Measurements from ENCODE around the gene SIL1.

The SIL1 gene

DNA sequence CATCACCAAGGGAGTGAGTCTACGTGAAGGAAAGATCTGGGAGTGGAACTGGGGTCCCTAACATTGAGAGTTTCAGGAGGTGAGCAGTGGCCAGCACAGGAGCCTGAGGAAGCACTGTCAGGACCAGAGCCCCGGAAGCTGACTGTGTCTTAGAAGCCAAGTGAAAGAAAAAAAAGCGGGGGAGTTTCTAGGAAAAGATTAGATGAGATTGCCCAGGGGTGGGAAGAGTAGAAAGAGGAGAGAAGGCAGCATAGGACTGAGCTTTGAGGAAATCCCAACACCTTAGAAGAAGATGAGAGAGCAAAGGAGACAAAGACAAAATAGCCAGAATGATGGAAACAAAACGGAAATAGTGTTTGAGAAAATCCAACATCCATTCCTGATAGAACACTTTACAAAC, 286.1 kb downstream of the SIL1 start:
- H3K4me3 Mint-ChIP-seq, result no peak overlapping the region
- H3K27me3 Mint-ChIP-seq, result peaks cover 2% of the 10 kb centered on the region
- no peak overlapping the region for H3K27ac Mint-ChIP-seq
- H3K9me3 Mint-ChIP-seq, result no peaks in the 10 kb centered on the region
- H3K36me3 Mint-ChIP-seq, result no peaks in the 10 kb centered on the region
- H3K4me1 Mint-ChIP-seq, result no peaks in the 10 kb centered on the region

DNA sequence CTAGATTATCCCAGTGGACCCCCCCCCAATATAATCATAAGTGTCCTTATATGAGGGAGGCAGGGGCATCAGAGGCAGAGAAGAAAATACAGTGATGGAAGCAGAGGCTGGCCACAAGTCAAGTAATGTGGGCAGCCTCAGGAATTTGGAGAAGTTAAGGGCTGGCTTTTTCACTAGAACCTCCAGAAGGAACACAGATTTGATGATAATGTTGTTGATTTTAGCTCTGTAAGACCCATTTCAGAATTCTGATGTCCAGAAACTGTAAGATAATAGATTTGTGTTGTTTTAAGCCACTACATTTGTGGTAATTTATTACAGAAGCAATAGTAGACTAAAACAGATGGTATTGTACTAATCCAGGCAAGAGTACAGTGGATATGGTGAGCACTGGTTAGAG, 286.7 kb downstream of the SIL1 start:
- H3K4me3 Mint-ChIP-seq, result no peak overlapping the region
- H3K27me3 Mint-ChIP-seq, result peaks cover 2% of the 10 kb centered on the region
- H3K27ac Mint-ChIP-seq, result no peak overlapping the region
- no peaks in the 10 kb centered on the region for H3K9me3 Mint-ChIP-seq
- H3K36me3 Mint-ChIP-seq, result no peaks in the 10 kb centered on the region
- H3K4me1 Mint-ChIP-seq, result no peaks in the 10 kb centered on the region

GRCh38 chr5:138910546-138911185, 287.5 kb downstream of the SIL1 start:
- H3K4me1 Mint-ChIP-seq, result no peaks in the 10 kb centered on the region
- H3K36me3 Mint-ChIP-seq, result no peaks in the 10 kb centered on the region
- peaks cover 2% of the 10 kb centered on the region for H3K27me3 Mint-ChIP-seq
- H3K9me3 Mint-ChIP-seq, result no peaks in the 10 kb centered on the region
- H3K27ac Mint-ChIP-seq, result no peak overlapping the region
- H3K4me3 Mint-ChIP-seq, result no peak overlapping the region

DNA sequence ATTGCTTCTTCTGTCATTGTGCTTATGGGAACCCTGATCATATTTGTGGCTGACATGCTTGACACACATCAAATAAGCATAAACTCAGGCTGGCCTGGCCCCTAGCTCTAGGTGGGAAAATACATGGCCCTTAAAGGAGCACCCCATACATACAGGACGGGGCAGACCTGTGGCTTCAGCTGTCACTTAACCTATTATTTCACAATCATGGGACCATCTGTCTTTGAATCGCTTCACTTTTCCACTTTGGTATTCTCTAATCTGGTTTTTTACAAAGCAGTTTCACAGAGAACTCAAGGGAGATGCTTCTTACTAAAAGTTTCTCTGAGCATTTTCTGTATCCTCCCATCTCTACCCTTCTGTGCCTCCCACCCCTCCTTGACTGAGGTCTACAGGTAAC, 288.4 kb downstream of the SIL1 start:
- H3K36me3 Mint-ChIP-seq, result no peaks in the 10 kb centered on the region
- no peak overlapping the region for H3K27ac Mint-ChIP-seq
- no peaks in the 10 kb centered on the region for H3K4me1 Mint-ChIP-seq
- H3K4me3 Mint-ChIP-seq, result no peak overlapping the region
- H3K9me3 Mint-ChIP-seq, result no peaks in the 10 kb centered on the region
- H3K27me3 Mint-ChIP-seq, result peaks cover 2% of the 10 kb centered on the region

GRCh38 chr5:138905541-138905940, 292.6 kb downstream of the SIL1 start:
- H3K27me3 Mint-ChIP-seq, result peaks cover 3% of the 10 kb centered on the region
- no peak overlapping the region for H3K4me3 Mint-ChIP-seq
- H3K9me3 Mint-ChIP-seq, result no peaks in the 10 kb centered on the region
- H3K36me3 Mint-ChIP-seq, result peaks cover 2% of the 10 kb centered on the region
- H3K27ac Mint-ChIP-seq, result no peak overlapping the region
- H3K4me1 Mint-ChIP-seq, result peaks cover 6% of the 10 kb centered on the region

DNA sequence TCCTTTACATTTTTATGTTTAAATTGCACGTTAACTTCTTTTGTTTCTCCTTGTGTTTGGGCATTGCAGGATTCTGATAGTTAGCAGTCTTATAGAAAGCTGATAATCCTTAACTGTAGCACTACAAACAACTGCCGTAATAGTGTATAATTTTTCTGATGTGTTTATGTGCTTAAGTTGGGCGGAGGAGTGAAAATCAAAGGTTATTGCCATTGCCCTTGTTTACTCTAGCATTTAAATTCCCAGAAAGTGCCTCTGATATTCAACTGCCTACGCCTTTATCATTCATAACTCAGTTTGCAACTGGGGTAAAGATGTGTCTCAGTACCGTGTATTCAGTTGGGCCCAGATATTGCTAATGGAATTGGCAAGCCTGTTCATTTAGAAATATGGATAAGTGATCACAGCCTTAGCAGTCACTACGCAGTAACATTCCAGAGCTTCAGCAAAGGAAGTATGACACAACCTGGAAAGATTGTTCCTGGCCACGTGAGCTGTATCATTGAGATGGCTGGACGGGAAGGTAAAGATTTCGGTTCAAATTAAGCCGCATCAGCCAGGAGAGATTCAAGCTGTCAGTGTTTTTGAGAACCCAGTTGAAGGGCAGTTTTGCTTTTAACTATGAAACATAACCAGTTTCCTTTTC, 294.9 kb downstream of the SIL1 start:
- H3K4me3 Mint-ChIP-seq, result no peak overlapping the region
- H3K4me1 Mint-ChIP-seq, result peaks cover 10% of the 10 kb centered on the region
- no peaks in the 10 kb centered on the region for H3K9me3 Mint-ChIP-seq
- peaks cover 5% of the 10 kb centered on the region for H3K27me3 Mint-ChIP-seq
- H3K36me3 Mint-ChIP-seq, result peaks cover 2% of the 10 kb centered on the region
- no peak overlapping the region for H3K27ac Mint-ChIP-seq

DNA sequence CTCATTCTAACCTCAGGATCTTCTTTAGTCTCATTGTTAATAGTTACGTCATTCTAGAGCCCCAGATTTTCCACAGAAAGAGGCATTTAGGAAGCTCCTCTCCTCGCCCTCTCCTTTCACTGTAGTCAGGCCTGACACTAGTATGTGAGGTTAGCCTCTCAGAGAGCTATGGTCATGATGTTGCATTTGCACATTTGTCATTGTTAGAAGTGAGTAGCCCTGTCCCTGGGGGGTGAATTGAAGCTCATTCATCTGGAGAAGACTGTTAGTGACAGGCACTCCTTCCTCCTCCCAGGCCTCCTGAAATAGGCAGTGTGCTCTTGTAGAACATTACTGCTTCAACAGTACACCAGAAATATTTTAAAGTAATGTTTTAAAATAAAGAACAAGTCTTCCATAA, 296.5 kb downstream of the SIL1 start:
- Mint-ChIP-seq H3K36me3 (peaks cover 2% of the 10 kb centered on the region), H3K9me3 (no peaks in the 10 kb centered on the region), H3K27ac (no peak overlapping the region), H3K27me3 (peaks cover 5% of the 10 kb centered on the region), H3K4me1 (peaks cover 10% of the 10 kb centered on the region), H3K4me3 (no peak overlapping the region)

GRCh38 chr5:138900281-138900965, 297.7 kb downstream of the SIL1 start:
- H3K9me3 Mint-ChIP-seq, result no peaks in the 10 kb centered on the region
- no peak overlapping the region for H3K4me3 Mint-ChIP-seq
- H3K4me1 Mint-ChIP-seq, result peaks cover 10% of the 10 kb centered on the region
- H3K27me3 Mint-ChIP-seq, result peaks cover 5% of the 10 kb centered on the region
- peaks cover 2% of the 10 kb centered on the region for H3K36me3 Mint-ChIP-seq
- no peak overlapping the region for H3K27ac Mint-ChIP-seq

- H3K4me3 Mint-ChIP-seq, result no peak overlapping the region
- H3K9me3 Mint-ChIP-seq, result no peaks in the 10 kb centered on the region
- H3K36me3 Mint-ChIP-seq, result no peaks in the 10 kb centered on the region
- H3K27me3 Mint-ChIP-seq, result peaks cover 6% of the 10 kb centered on the region
- H3K27ac Mint-ChIP-seq, result no peak overlapping the region
- H3K4me1 Mint-ChIP-seq, result peaks cover 10% of the 10 kb centered on the region
These were observed 299.4 kb downstream of the SIL1 start for GRCh38 chr5:138898742-138899141.

GRCh38 chr5:138898299-138898698, 299.9 kb downstream of the SIL1 start:
- Mint-ChIP-seq H3K4me1 (peaks cover 10% of the 10 kb centered on the region), H3K4me3 (no peak overlapping the region), H3K36me3 (no peaks in the 10 kb centered on the region), H3K9me3 (no peaks in the 10 kb centered on the region), H3K27ac (no peak overlapping the region), H3K27me3 (peaks cover 6% of the 10 kb centered on the region)

All from activated naive CD4-positive, alpha-beta T cell treated with anti-CD3 and anti-CD28 coated beads, Interleukin-2, amount 50 U/mL, for 24 hours (primary cell).